KBM-7 (cell line): Measurements from ENCODE around the gene RGL3.
"Not testable (repeated sequence)": the region's sequence is repeated elsewhere in the genome, so short reads cannot be mapped to it uniquely, and the experiment has no call there.

ENCODE experiments used
- DNase-seq: peaks from one replicate; pipeline ENCODE4 v3.0.0-alpha.2; 2015
- in situ Hi-C: fragments of 300-500 bp; cut with MboI; formaldehyde crosslinking; loops from 2 replicates; pipeline ENCODE4 v1.14.3; 2020; ENCODE audit warnings: low sequenced_read_pairs, low pct_unique_long_range_greater_than_20kb, mixed read lengths

The RGL3 gene

GRCh38 chr19:11390933-11391680 lies 28.0 kb downstream of the RGL3 start:
- no peak for DNase-seq
- in situ Hi-C loops: no loop called here

- in situ Hi-C loops: no loop called here
- DNase-seq: no peak
Measured at GRCh38 chr19:11390359-11390758, 28.8 kb downstream of the RGL3 start.

GRCh38 chr19:11387162-11388034 lies 31.7 kb downstream of the RGL3 start:
- in situ Hi-C loops: no loop called here
- peak; percentile 75 for DNase-seq

GRCh38 chr19:11384778-11385129 lies 34.4 kb downstream of the RGL3 start:
- DNase-seq: no peak

GRCh38 chr19:11383706-11384048 lies 35.4 kb downstream of the RGL3 start:
- no peak for DNase-seq
- in situ Hi-C loops: no loop called here

More at GRCh38 chr19:11384778-11385129, 34.4 kb downstream of the RGL3 start:
- in situ Hi-C loops: no loop called here

GRCh38 chr19:11382898-11383705 lies 36.0 kb downstream of the RGL3 start:
- in situ Hi-C loops: no loop called here
- DNase-seq: peak; percentile 78

- in situ Hi-C loops: no loop called here
- peak; percentile 99 for DNase-seq
Measured at GRCh38 chr19:11380653-11381537, 38.2 kb downstream of the RGL3 start.

GRCh38 chr19:11379857-11380350 lies 39.2 kb downstream of the RGL3 start:
- DNase-seq: no peak
- in situ Hi-C loops: no loop called here

GRCh38 chr19:11379269-11379845 lies 39.8 kb downstream of the RGL3 start:
- DNase-seq, in situ Hi-C loops: not testable (repeated sequence)

- in situ Hi-C loops: no loop called here
Measured at GRCh38 chr19:11378319-11379189, 40.6 kb downstream of the RGL3 start.

GRCh38 chr19:11377756-11378155 lies 41.4 kb downstream of the RGL3 start:
- in situ Hi-C loops: no loop called here
- no peak for DNase-seq

More at GRCh38 chr19:11378319-11379189, 40.6 kb downstream of the RGL3 start:
- peak; percentile 57 for DNase-seq

GRCh38 chr19:11377237-11377636 lies 41.9 kb downstream of the RGL3 start:
- in situ Hi-C loops: no loop called here

GRCh38 chr19:11375143-11375948 lies 43.8 kb downstream of the RGL3 start:
- in situ Hi-C loops: no loop called here
- DNase-seq: peak; percentile 84

More at GRCh38 chr19:11377237-11377636, 41.9 kb downstream of the RGL3 start:
- DNase-seq: no peak

GRCh38 chr19:11374433-11375142 lies 44.5 kb downstream of the RGL3 start, which contains the start of gene SWSAP1:
SWSAP1 (plus strand) TSS chr19:11374666; CDS start chr19:11374681, 15 bp downstream.
- peak; percentile 100 for DNase-seq
- in situ Hi-C loops: no loop called here

GRCh38 chr19:11373885-11374432 lies 45.2 kb downstream of the RGL3 start:
- in situ Hi-C loops: no loop called here
- peak; percentile 58 for DNase-seq
